SK-N-SH (cell line): ENCODE measurements around the gene PLEKHD1. TPM values are rescaled to one million over a fixed set of nuclear protein-coding genes. Genes with fewer than 3 reads are reported as not detected.
"Not testable (repeated sequence)": the region's sequence is repeated elsewhere in the genome, so short reads cannot be mapped to it uniquely, and the experiment has no call there.

Experiments used
- CTCF ChIA-PET: fragments of 300-600, 350-600 bp; formaldehyde crosslinking; extraction: SDS; loops from one replicate; lab custom pipeline; 2021; lab: Yijun Ruan, JAX
- POLR2A ChIA-PET: fragments of 350-600 bp; sonication (Branson Sonifier 250); formaldehyde crosslinking; extraction: SDS; loops from one replicate; lab custom pipeline; 2020; ENCODE audit warnings: antibody characterized with exemption, inconsistent platforms; lab: Yijun Ruan, JAX
- DNase-seq: peaks from one replicate; pipeline ENCODE4 v3.0.0; 2012
- H2AFZ ChIP-seq: fragments of 200-600 bp; sonication (generic); 2 replicates; pipeline ENCODE4 v1.8.1; 2016; ENCODE audit warnings: antibody characterized with exemption, mild to moderate bottlenecking, low read depth
- H3F3A ChIP-seq: fragments of 200-600 bp; sonication (generic); replicated peaks from 2 replicates; pipeline ENCODE3; 2016; ENCODE audit warnings: antibody characterized with exemption, mild to moderate bottlenecking; ENCODE audit not compliant: insufficient read depth
- H3K27ac ChIP-seq, 2 experiments: fragments of 200-500 bp in 1 of 2; fragments of 200-600 bp in 1 of 2; sonication (Bioruptor generic) in 1 of 2; sonication (generic), shearing (Covaris generic) in 1 of 2; 2 replicates each; pipeline versions ENCODE4 v1.5.1 to v1.6.1; 2014 to 2016; ENCODE audit warnings: low read depth in 2 of 2, inconsistent platforms in 1 of 2, low read length in 1 of 2, mild to moderate bottlenecking in 1 of 2, mixed read lengths in 1 of 2
- H3K27me3 ChIP-seq: fragments of 200-600 bp; sonication (generic), shearing (Covaris generic); 2 replicates; pipeline ENCODE4 v1.6.1; 2016; ENCODE audit warnings: mixed run types; ENCODE audit not compliant: insufficient read depth
- H3K36me3 ChIP-seq, 2 experiments: fragments of 200-500 bp in 1 of 2; fragments of 200-600 bp in 1 of 2; sonication (Bioruptor generic) in 1 of 2; sonication (generic) in 1 of 2; replicated peaks in 1 of 2; 2 replicates each; pipeline versions ENCODE3 to v1.5.1; 2014 to 2016; ENCODE audit warnings: low read length in 1 of 2, mild to moderate bottlenecking in 1 of 2; ENCODE audit not compliant: insufficient read depth in 2 of 2, control insufficient read depth in 1 of 2
- H3K4me1 ChIP-seq, 2 experiments: fragments of 200-500 bp in 1 of 2; fragments of 200-600 bp in 1 of 2; sonication (Bioruptor generic) in 1 of 2; sonication (generic), shearing (Covaris generic) in 1 of 2; 2 replicates each; pipeline versions ENCODE4 v1.5.1 to v1.6.1; 2014 to 2016; ENCODE audit warnings: low read depth in 1 of 2, low read length in 1 of 2, mixed run types in 1 of 2; ENCODE audit not compliant: insufficient read depth in 2 of 2, control insufficient read depth in 1 of 2
- H3K4me2 ChIP-seq: fragments of 200-600 bp; sonication (generic), shearing (Covaris generic); 2 replicates; pipeline ENCODE4 v1.6.1; 2017; ENCODE audit warnings: mixed run types
- H3K4me3 ChIP-seq, 2 experiments: fragments of 200-500 bp in 1 of 2; fragments of 200-600 bp in 1 of 2; sonication (Bioruptor generic) in 1 of 2; sonication (generic), shearing (Covaris generic) in 1 of 2; 2 replicates each; pipeline versions ENCODE4 v1.5.1 to v1.8.1; 2014 to 2016; ENCODE audit warnings: low read depth in 2 of 2, inconsistent platforms in 1 of 2, low read length in 1 of 2, mild to moderate bottlenecking in 1 of 2, mixed read lengths in 1 of 2, moderate library complexity in 1 of 2
- H3K79me2 ChIP-seq: fragments of 200-600 bp; sonication (generic); 2 replicates; pipeline ENCODE4 v1.8.1; 2017; ENCODE audit warnings: mild to moderate bottlenecking; ENCODE audit not compliant: insufficient read depth
- H3K9ac ChIP-seq: fragments of 200-600 bp; sonication (generic); 2 replicates; pipeline ENCODE4 v1.6.1; 2017; ENCODE audit warnings: mixed run types
- H3K9me2 ChIP-seq: fragments of 200-600 bp; sonication (generic); 2 replicates; pipeline ENCODE4 v1.6.1; 2017; ENCODE audit warnings: mixed run types
- H3K9me3 ChIP-seq: fragments of 200-600 bp; sonication (generic); 2 replicates; pipeline ENCODE4 v1.6.1; 2017; ENCODE audit warnings: mixed run types, mild to moderate bottlenecking, moderate library complexity
- H4K20me1 ChIP-seq: fragments of 200-600 bp; sonication (generic); 2 replicates; pipeline ENCODE4 v1.6.1; 2017; ENCODE audit warnings: mild to moderate bottlenecking, mixed run types; ENCODE audit not compliant: insufficient read depth
- CTCF ChIP-seq: fragments of 200-600 bp; sonication (generic); IDR thresholded peaks from 2 replicates; pipeline ENCODE4 v1.6.1; 2017; ENCODE audit warnings: antibody characterized with exemption, mild to moderate bottlenecking, moderate library complexity
- EZH2phosphoT487 ChIP-seq: fragments of 200-600 bp; sonication (generic); IDR thresholded peaks from 2 replicates; pipeline ENCODE4 v1.6.1; 2017; ENCODE audit warnings: low read depth, mixed run types, mild to moderate bottlenecking, antibody characterized with exemption, moderate library complexity, borderline replicate concordance
- FOSL2 ChIP-seq: IDR thresholded peaks from 2 replicates; pipeline ENCODE4 v1.4.0; 2012; ENCODE audit warnings: low read depth, mild to moderate bottlenecking, moderate library complexity, borderline replicate concordance
- FOXM1 ChIP-seq: IDR thresholded peaks from 2 replicates; pipeline ENCODE4 v1.4.0; 2012; ENCODE audit warnings: low read depth, mild to moderate bottlenecking
- GATA2 ChIP-seq: sonication (generic); formaldehyde crosslinking; IDR thresholded peaks from 2 replicates; pipeline ENCODE4 v1.5.0; 2020; ENCODE audit warnings: mild to moderate bottlenecking, missing genetic modification reagents
- NRF1 ChIP-seq: IDR thresholded peaks from 2 replicates; pipeline ENCODE4 v1.6.1; 2012; ENCODE audit warnings: low read depth, mild to moderate bottlenecking, low read length
- REST ChIP-seq: IDR thresholded peaks from 2 replicates; pipeline ENCODE4 v1.6.1; 2012; ENCODE audit warnings: mild to moderate bottlenecking, low read depth, low read length, moderate library complexity
- RFX5 ChIP-seq: IDR thresholded peaks from 2 replicates; pipeline ENCODE4 v1.6.1; 2012; ENCODE audit warnings: mild to moderate bottlenecking, improper control_type of control experiment, low read length
- TAF1 ChIP-seq: IDR thresholded peaks from 2 replicates; pipeline ENCODE4 v1.6.1; 2012; ENCODE audit warnings: low read depth, mild to moderate bottlenecking, low read length, moderate library complexity, borderline replicate concordance
- ZBTB33 ChIP-seq: IDR thresholded peaks from 2 replicates; pipeline ENCODE4 v1.4.0; 2012; ENCODE audit warnings: low read depth, borderline replicate concordance
- WGBS: methylation state at CpG from one replicate; pipeline ENCODE4 v1.1.6; 2017; ENCODE audit warnings: low lambda C conversion rate; 5-methylcytosine and 5-hydroxymethylcytosine counted together
- polyA plus RNA-seq, 3 experiments: library from polyadenylated mRNA; depleted of rRNA; stranded (reverse); fragments of >200 nt; gene quantifications; 2 replicates each; pipeline ENCODE4 v1.2.3, GENCODE V29; 2012

Gene PLEKHD1
- polyA plus RNA-seq, 1 of the 3 experiments (the other 2 are of a cell fraction) = 0.05 TPM

- peak; percentile 29; the same call in 1 of the 2 replicates for TF ChIP-seq CTCF
- H3K4me1 ChIP-seq, POLR2A ChIA-PET, H3K9me2 ChIP-seq, H3K27me3 ChIP-seq, H4K20me1 ChIP-seq, H3K4me2 ChIP-seq, H2AFZ ChIP-seq, H3K36me3 ChIP-seq, H3K9ac ChIP-seq, H3F3A ChIP-seq, H3K9me3 ChIP-seq, H3K4me3 ChIP-seq, H3K79me2 ChIP-seq, DNase-seq, H3K27ac ChIP-seq: not testable (repeated sequence)
- WGBS = 88% methylated on average over 5 of the region's 5 CpGs
- CTCF ChIA-PET = interaction anchor here (0.7 to 2.1 kb wide), 8 partner anchors 9 to 287 kb away, joined by 3 to 7 read pairs (median 4); partner anchors contain the start of genes ERH and SLC39A9
These were observed 7.6 kb upstream of the PLEKHD1 start for GRCh38 chr14:69476824-69477450.

GRCh38 chr14:69478055-69478454 is 6.5 kb upstream of the PLEKHD1 start:
- not testable (repeated sequence) for H3K4me1 ChIP-seq

GRCh38 chr14:69479696-69480095 is 4.8 kb upstream of the PLEKHD1 start:
- POLR2A ChIA-PET = no interaction called here
- Histone ChIP-seq H3F3A (no peaks in the 10 kb centered on the region), H3K36me3 (no peaks in the 10 kb centered on the region), H3K4me3 (no peak overlapping the region), H3K27me3 (peaks cover 17% of the 10 kb centered on the region; the same call in 1 of the 2 replicates), H3K9me2 (no peaks in the 10 kb centered on the region), H3K9me3 (no peaks in the 10 kb centered on the region), H3K4me2 (no peak overlapping the region), H4K20me1 (no peaks in the 10 kb centered on the region), H3K9ac (no peak overlapping the region), H3K4me1 (peaks cover 0 to 9% of the 10 kb centered on the region in 2 experiments; a peak in 1 of 4 replicates), H3K79me2 (no peaks in the 10 kb centered on the region), H2AFZ (no peak overlapping the region), H3K27ac (no peak overlapping the region)
- CTCF ChIA-PET = interaction anchor here (0.9 to 2.4 kb wide), 5 partner anchors 9 to 95 kb away, joined by 3 to 8 read pairs (median 4); no protein-coding TSS in a partner anchor
- 83% methylated on average over 5 of the region's 5 CpGs for whole genome bisulfite sequencing
- no peak for DNase-seq
- TF ChIP-seq FOXM1 = no peak
- TF ChIP-seq REST = no peak
- no peak for TF ChIP-seq ZBTB33
- no peak for TF ChIP-seq EZH2phosphoT487
- no peak for TF ChIP-seq GATA2
- TF ChIP-seq NRF1 = no peak
- TF ChIP-seq TAF1 = no peak
- no peak for TF ChIP-seq FOSL2
- TF ChIP-seq RFX5 = no peak

More at GRCh38 chr14:69478055-69478454, 6.5 kb upstream of the PLEKHD1 start:
- H3K27me3 ChIP-seq, H3K9me3 ChIP-seq, H3K4me2 ChIP-seq, H3K4me3 ChIP-seq, H3F3A ChIP-seq, H2AFZ ChIP-seq, DNase-seq, H3K79me2 ChIP-seq, H3K9ac ChIP-seq, H3K9me2 ChIP-seq, H3K27ac ChIP-seq, POLR2A ChIA-PET, H4K20me1 ChIP-seq, H3K36me3 ChIP-seq: not testable (repeated sequence)
- CTCF ChIA-PET = interaction anchor here (0.6 to 1.4 kb wide), 3 partner anchors 20 to 122 kb away, joined by 3 to 4 read pairs (median 3); no protein-coding TSS in a partner anchor
- WGBS = 62% methylated on average over 2 of the region's 2 CpGs
